ENCODE measurements around the gene SLIT3. TPM values are rescaled to one million over a fixed set of nuclear protein-coding genes. Genes with fewer than 3 reads are reported as not detected.
A peak's percentile ranks its signal among the peaks of the same experiment; 100 is the strongest.

Gene SLIT3
- total RNA-seq, 4 donors from 2014 or later, result 0.97 to 6.1 (median 3.4) TPM

DNA sequence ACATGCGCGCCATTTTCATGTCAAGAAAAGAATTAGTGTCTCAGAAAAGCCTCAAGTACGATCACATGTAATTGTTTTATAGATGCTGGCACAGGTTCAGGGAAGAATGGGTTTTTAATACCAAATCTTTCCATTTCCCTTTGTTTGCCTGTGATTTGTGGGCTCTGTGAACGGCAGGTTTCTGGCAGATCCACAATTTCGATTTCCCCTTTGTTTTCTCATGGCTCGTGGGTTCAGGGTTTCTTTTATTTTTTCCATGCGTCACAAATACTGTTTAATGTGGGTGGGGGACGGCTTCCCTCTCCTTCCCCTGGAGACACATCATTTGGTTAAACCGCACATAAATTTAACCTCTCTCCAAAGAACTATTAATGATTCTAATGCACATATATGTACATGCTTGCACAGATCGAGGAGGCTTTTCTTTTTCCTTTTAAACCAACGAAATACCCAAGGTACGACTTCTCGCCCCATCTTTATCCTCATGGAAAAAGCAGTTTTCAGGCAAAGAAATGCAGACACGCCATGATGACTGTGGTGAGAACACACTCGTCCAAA, 195.9 kb downstream of the SLIT3 start:
- DNase-seq (no peak), ATAC-seq (no peak)
- in situ Hi-C loops (cut with MboI; ENCODE audit: low sequenced_read_pairs in 4 of 4) (no loop called here), intact Hi-C loops (cut with DNase I; ENCODE audit: low total_unique reads) (no loop called here)
- H3K27ac ChIP-seq, result no peak overlapping the region
- no peaks in the 10 kb centered on the region for H3K27me3 ChIP-seq
- H3K36me3 ChIP-seq, result no peaks in the 10 kb centered on the region
- no peak for TF ChIP-seq POLR2A (IDR thresholded peaks at IDR 0.05)
- TF ChIP-seq, protein P1, sequence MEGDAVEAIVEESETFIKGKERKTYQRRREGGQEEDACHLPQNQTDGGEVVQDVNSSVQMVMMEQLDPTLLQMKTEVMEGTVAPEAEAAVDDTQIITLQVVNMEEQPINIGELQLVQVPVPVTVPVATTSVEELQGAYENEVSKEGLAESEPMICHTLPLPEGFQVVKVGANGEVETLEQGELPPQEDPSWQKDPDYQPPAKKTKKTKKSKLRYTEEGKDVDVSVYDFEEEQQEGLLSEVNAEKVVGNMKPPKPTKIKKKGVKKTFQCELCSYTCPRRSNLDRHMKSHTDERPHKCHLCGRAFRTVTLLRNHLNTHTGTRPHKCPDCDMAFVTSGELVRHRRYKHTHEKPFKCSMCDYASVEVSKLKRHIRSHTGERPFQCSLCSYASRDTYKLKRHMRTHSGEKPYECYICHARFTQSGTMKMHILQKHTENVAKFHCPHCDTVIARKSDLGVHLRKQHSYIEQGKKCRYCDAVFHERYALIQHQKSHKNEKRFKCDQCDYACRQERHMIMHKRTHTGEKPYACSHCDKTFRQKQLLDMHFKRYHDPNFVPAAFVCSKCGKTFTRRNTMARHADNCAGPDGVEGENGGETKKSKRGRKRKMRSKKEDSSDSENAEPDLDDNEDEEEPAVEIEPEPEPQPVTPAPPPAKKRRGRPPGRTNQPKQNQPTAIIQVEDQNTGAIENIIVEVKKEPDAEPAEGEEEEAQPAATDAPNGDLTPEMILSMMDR (IDR thresholded peaks at IDR 0.05 in 4 of 5, conservative IDR thresholded peaks at IDR 0.05 in 1 of 5), result no peak
- H3K9me3 ChIP-seq, result no peaks in the 10 kb centered on the region
- H3K4me1 ChIP-seq, result no peaks in the 10 kb centered on the region
- H3K4me3 ChIP-seq, result no peak overlapping the region

DNA sequence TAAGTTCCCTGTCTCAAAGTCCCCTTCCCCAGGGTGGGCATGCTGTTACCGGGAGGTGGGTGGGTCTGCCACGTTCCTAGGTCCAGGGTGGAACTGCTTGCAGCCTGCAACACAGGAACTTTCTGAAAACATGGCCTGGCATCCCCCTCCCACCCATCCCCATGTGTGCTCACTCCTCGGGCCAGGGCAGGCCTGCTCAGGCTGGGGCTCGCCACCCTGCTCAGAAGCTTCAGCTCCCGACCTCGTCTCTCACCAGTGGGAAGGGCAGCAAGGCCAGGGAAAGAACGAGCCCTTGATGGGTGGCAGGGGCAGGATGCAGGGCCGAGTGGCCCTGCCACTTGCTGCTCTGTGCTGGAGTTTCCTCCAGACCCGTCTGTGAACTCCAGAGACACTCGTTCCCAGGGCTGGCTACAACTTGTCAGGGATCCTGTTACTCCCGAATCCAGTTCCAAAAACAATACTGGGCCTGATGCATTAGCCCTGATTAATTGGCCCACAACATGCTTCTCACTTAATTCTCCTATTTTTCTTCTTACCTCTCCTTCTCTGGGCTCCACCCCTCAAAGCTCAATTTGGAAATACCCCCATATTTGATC, 197.3 kb downstream of the SLIT3 start:
- ATAC-seq (no peak), DNase-seq (no peak)
- no peak for TF ChIP-seq POLR2A (IDR thresholded peaks at IDR 0.05)
- TF ChIP-seq, protein P1 (IDR thresholded peaks at IDR 0.05 in 4 of 5, conservative IDR thresholded peaks at IDR 0.05 in 1 of 5), result no peak
- Histone ChIP-seq H3K27me3 (no peaks in the 10 kb centered on the region), H3K4me3 (no peak overlapping the region), H3K9me3 (no peaks in the 10 kb centered on the region), H3K27ac (no peak overlapping the region), H3K4me1 (no peaks in the 10 kb centered on the region), H3K36me3 (no peaks in the 10 kb centered on the region)
- intact Hi-C loops (cut with DNase I; ENCODE audit: low total_unique reads), result no loop called here
- in situ Hi-C loops (cut with MboI; ENCODE audit: low sequenced_read_pairs in 4 of 4), result no loop called here

DNA sequence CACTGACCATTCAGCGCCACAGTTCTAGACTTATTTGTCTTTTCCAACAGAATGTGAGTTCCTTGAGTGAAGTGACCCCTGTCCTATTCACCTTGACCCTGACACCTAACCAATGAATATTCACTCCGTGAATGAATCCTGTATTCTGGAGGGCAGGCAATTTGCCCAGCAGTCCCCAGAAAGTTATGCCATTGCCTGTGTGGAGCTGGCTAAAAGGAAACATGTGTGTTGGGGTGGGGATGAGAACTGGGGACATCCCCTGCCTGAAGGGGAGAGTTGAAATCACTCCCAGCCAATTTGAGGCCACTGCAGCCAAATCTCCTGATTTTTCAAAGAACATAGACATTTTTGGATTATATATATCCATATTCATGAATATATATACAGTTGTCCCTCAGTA, 199.0 kb downstream of the SLIT3 start:
- intact Hi-C loops (cut with DNase I; ENCODE audit: low total_unique reads) (no loop called here), in situ Hi-C loops (cut with MboI; ENCODE audit: low sequenced_read_pairs in 4 of 4) (no loop called here)
- no peaks in the 10 kb centered on the region for H3K9me3 ChIP-seq
- H3K27ac ChIP-seq, result no peak overlapping the region
- H3K4me1 ChIP-seq, result no peaks in the 10 kb centered on the region
- ATAC-seq, result no peak
- H3K36me3 ChIP-seq, result no peaks in the 10 kb centered on the region
- no peak overlapping the region for H3K4me3 ChIP-seq
- TF ChIP-seq, protein P1 (IDR thresholded peaks at IDR 0.05 in 4 of 5, conservative IDR thresholded peaks at IDR 0.05 in 1 of 5), result no peak
- no peak for TF ChIP-seq POLR2A (IDR thresholded peaks at IDR 0.05)
- DNase-seq, result no peak
- no peaks in the 10 kb centered on the region for H3K27me3 ChIP-seq

DNA sequence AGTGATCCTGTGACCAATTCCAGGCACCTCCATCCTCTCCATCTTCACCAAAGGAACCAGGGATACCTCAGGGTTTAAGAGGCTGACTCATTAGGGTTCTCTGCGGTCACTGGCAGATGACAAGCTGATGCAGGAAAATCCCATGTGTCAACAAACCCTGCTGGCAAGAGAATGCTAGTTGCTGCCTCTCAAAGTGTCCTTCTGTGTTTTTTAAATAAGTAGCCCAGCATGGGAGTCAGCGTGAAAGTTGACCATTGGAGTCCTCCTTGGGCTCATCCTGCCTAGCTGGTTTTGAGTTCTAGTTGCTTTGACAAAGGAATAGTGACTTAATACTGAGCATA, 200.2 kb downstream of the SLIT3 start:
- Histone ChIP-seq H3K4me3 (no peak overlapping the region), H3K27me3 (no peaks in the 10 kb centered on the region), H3K9me3 (no peaks in the 10 kb centered on the region), H3K4me1 (no peaks in the 10 kb centered on the region), H3K36me3 (no peaks in the 10 kb centered on the region), H3K27ac (peak overlapping the region in 2 of 4 donors; percentile 58 to 64)
- peak; percentile 9 to 51 for DNase-seq
- no peak for TF ChIP-seq POLR2A (IDR thresholded peaks at IDR 0.05)
- TF ChIP-seq, protein P1 (IDR thresholded peaks at IDR 0.05 in 4 of 5, conservative IDR thresholded peaks at IDR 0.05 in 1 of 5), result no peak
- peak; percentile 33 to 61 for ATAC-seq
- in situ Hi-C loops (cut with MboI; ENCODE audit: low sequenced_read_pairs in 4 of 4), result no loop called here
- intact Hi-C loops (cut with DNase I; ENCODE audit: low total_unique reads), result no loop called here

All from gastrocnemius medialis (tissue), 4 donors.